ENCODE measurements around the gene MSH3. TPM values are rescaled to one million over a fixed set of nuclear protein-coding genes. Genes with fewer than 3 reads are reported as not detected.
A peak's percentile ranks its signal among the peaks of the same experiment; 100 is the strongest.
"Not testable (repeated sequence)": the region's sequence is repeated elsewhere in the genome, so short reads cannot be mapped to it uniquely, and the experiment has no call there.

The MSH3 gene
- total RNA-seq, 1 donor from 2014 or later: 17.0 TPM

DNA sequence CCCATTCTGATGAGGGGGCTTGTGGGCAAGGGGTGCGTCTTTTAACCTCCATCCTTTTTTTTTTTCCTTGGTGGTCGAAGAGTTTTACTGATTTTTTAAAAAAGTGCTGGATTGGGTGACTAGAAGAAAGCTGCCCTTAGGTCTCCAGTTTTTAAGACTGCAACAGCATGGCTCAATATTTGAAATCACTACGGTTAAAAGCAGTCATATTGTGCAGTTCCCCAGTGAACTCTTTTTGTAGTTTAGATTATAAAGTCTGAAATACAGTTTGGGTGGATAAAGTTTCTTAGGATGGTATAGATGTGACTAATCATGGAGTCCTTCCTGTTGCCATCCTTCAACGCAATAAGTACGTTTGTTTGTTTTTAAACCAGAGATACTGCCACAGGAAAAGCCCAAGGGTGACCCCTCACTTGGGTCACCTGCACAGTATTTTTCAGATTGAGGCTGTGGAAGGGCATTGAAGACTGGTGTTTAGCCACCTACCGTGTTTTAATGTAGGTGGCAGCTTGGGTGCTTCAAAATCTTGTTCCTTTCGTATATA, 851 bp downstream of the MSH3 start:
- intact Hi-C loops (cut with DNase I): no loop called here
- Histone ChIP-seq H3K9me3 (no peaks in the 10 kb centered on the region), H3K27me3 (ENCODE audit: low read depth) (no peaks in the 10 kb centered on the region), H3K4me3 (peak overlapping the region; percentile 85), H3K36me3 (peaks cover 38% of the 10 kb centered on the region), H3K27ac (peak overlapping the region; percentile 95), H3K4me1 (peaks cover 17% of the 10 kb centered on the region)
- TF ChIP-seq CTCF (IDR thresholded peaks at IDR 0.05): no peak
- DNase-seq (no peak), ATAC-seq (no peak)

GRCh38 chr5:80656425-80656824, 2.0 kb downstream of the MSH3 start:
- DNase-seq (no peak), ATAC-seq (no peak)
- Histone ChIP-seq H3K36me3 (peaks cover 49% of the 10 kb centered on the region), H3K27ac (no peak overlapping the region), H3K9me3 (no peaks in the 10 kb centered on the region), H3K27me3 (ENCODE audit: low read depth) (no peaks in the 10 kb centered on the region), H3K4me1 (peaks cover 17% of the 10 kb centered on the region), H3K4me3 (no peak overlapping the region)
- TF ChIP-seq CTCF (IDR thresholded peaks at IDR 0.05): no peak
- intact Hi-C loops (cut with DNase I): no loop called here

- Histone ChIP-seq H3K4me3 (no peak overlapping the region), H3K36me3 (peaks cover 59% of the 10 kb centered on the region), H3K9me3 (no peaks in the 10 kb centered on the region), H3K4me1 (peaks cover 15% of the 10 kb centered on the region), H3K27ac (no peak overlapping the region), H3K27me3 (ENCODE audit: low read depth) (no peaks in the 10 kb centered on the region)
- no peak for TF ChIP-seq CTCF (IDR thresholded peaks at IDR 0.05)
- ATAC-seq: no peak
- DNase-seq: no peak
- intact Hi-C loops (cut with DNase I): no loop called here
Observed at GRCh38 chr5:80659106-80659505, 4.7 kb downstream of the MSH3 start.

GRCh38 chr5:80660661-80661060, 6.2 kb downstream of the MSH3 start:
- H3K9me3 ChIP-seq; H3K27me3 ChIP-seq (ENCODE audit: low read depth); ATAC-seq; intact Hi-C loops (cut with DNase I); DNase-seq; H3K4me3 ChIP-seq; H3K27ac ChIP-seq; H3K4me1 ChIP-seq: not testable (repeated sequence)
- H3K36me3 ChIP-seq: peaks cover 66% of the 10 kb centered on the region

DNA sequence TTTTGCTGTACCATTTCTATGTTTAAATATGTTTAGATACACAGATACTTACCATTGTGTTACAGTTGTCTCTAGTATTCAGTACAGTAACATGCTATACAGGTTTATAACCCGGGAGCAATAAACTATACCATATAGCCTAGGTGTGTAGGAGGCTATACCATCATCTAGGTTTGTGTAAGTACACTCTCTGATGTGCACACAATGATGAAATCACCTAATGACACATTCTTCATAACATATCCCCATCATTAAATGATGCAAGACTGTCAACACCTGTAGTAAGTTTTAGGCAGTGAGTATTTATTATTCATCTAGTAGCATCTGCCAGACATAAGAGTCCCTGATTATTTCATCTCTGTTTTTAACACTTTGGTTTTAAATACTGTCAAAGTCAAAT, 7.7 kb downstream of the MSH3 start:
- Histone ChIP-seq H3K27me3 (ENCODE audit: low read depth) (no peaks in the 10 kb centered on the region), H3K36me3 (peaks cover 71% of the 10 kb centered on the region), H3K27ac (no peak overlapping the region), H3K4me3 (no peak overlapping the region), H3K4me1 (peaks cover 5% of the 10 kb centered on the region), H3K9me3 (no peaks in the 10 kb centered on the region)
- ATAC-seq: no peak
- intact Hi-C loops (cut with DNase I): no loop called here
- no peak for DNase-seq
- TF ChIP-seq CTCF (IDR thresholded peaks at IDR 0.05): no peak

DNA sequence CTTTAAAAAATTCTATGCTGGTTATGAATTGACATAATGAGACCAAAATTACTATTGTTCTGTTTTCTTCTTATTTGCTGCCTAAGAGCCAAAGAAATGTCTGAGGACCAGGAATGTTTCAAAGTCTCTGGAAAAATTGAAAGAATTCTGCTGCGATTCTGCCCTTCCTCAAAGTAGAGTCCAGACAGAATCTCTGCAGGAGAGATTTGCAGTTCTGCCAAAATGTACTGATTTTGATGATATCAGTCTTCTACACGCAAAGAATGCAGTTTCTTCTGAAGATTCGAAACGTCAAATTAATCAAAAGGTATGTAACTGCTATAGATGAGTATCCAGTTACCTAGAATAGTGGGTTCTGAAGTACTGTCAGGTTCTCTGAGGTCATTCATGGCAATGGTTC, 10.6 kb downstream of the MSH3 start:
- Histone ChIP-seq H3K27me3 (ENCODE audit: low read depth) (no peaks in the 10 kb centered on the region), H3K9me3 (no peaks in the 10 kb centered on the region), H3K4me1 (peaks cover 5% of the 10 kb centered on the region), H3K36me3 (peaks cover 61% of the 10 kb centered on the region), H3K27ac (no peak overlapping the region), H3K4me3 (no peak overlapping the region)
- TF ChIP-seq CTCF (IDR thresholded peaks at IDR 0.05): no peak
- intact Hi-C loops (cut with DNase I): no loop called here
- DNase-seq (no peak), ATAC-seq (no peak)

Data from lower lobe of right lung (tissue), 2 donors.